ENCODE results near the gene NUP43. TPM values are rescaled to one million over a fixed set of nuclear protein-coding genes. Genes with fewer than 3 reads are reported as not detected.

The NUP43 gene
- total and polyA plus RNA-seq, 2 of the 13 experiments (the other 11 are each of a cell fraction or from before 2014, with no cell fraction given), result 38.9 to 85.1 TPM

GRCh38 chr6:149723771-149724417 lies 22.4 kb downstream of the NUP43 start (continued):
- TF ChIP-seq HMG20A (CRISPR knock-in tag; IDR thresholded peaks at IDR 0.05; ENCODE audit: borderline replicate concordance), result no peak
- peak; percentile 67 for TF ChIP-seq GATAD2A (CRISPR knock-in tag; IDR thresholded peaks at IDR 0.05)
- peak; percentile 19; the same call in 1 of the 2 replicates for TF ChIP-seq CEBPB (IDR thresholded peaks at IDR 0.05; ENCODE audit: borderline replicate concordance, low read depth, low read length)
- peak; percentile 39; the same call in 1 of the 2 replicates for TF ChIP-seq ZMYM4 (CRISPR knock-in tag; IDR thresholded peaks at IDR 0.05)
- peak; percentile 70 for TF ChIP-seq RAD21 (CRISPR knock-in tag; IDR thresholded peaks at IDR 0.05)
- TF ChIP-seq ZNF12 (CRISPR knock-in tag; IDR thresholded peaks at IDR 0.05), result 0 out of 2 replicates have a peak, but pooled peaks have one; percentile 45
- peak; percentile 88 for TF ChIP-seq FOSL2 (CRISPR knock-in tag; IDR thresholded peaks at IDR 0.05)
- peak; percentile 27; the same call in 1 of the 2 replicates for TF ChIP-seq RXRB (CRISPR knock-in tag; IDR thresholded peaks at IDR 0.05; ENCODE audit: borderline replicate concordance)
- peak; percentile 36; the same call in 1 of the 2 replicates for TF ChIP-seq MAX (IDR thresholded peaks at IDR 0.05)
- TF ChIP-seq ATF7 (IDR thresholded peaks at IDR 0.05), result no peak
- TF ChIP-seq ATF7 (CRISPR knock-in tag; IDR thresholded peaks at IDR 0.05), result no peak
- TF ChIP-seq TAF15 (IDR thresholded peaks at IDR 0.05; ENCODE audit: low read depth, low read length, poor library complexity, severe bottlenecking), result no peak
- TF ChIP-seq HOXA3 (CRISPR knock-in tag; IDR thresholded peaks at IDR 0.05), result peak; percentile 52; the same call in 1 of the 2 replicates
- TF ChIP-seq CEBPG (CRISPR knock-in tag; IDR thresholded peaks at IDR 0.05), result peak; percentile 22; the same call in 1 of the 2 replicates
- 0 out of 2 replicates have a peak, but pooled peaks have one; percentile 60 for TF ChIP-seq IRF2 (CRISPR knock-in tag; IDR thresholded peaks at IDR 0.05)
- TF ChIP-seq DR1 (CRISPR knock-in tag; IDR thresholded peaks at IDR 0.05), result no peak
- peak; percentile 25; the same call in 1 of the 2 replicates for TF ChIP-seq NFE2L2 (IDR thresholded peaks at IDR 0.05; ENCODE audit: low read length)
- 0 out of 2 replicates have a peak, but pooled peaks have one; percentile 49 for TF ChIP-seq SMYD3 (CRISPR knock-in tag; IDR thresholded peaks at IDR 0.05)
- TF ChIP-seq ZNF484 (CRISPR knock-in tag; IDR thresholded peaks at IDR 0.05; ENCODE audit: borderline replicate concordance, low read depth), result no peak
- peak; percentile 36; the same call in 1 of the 2 replicates for TF ChIP-seq YEATS2 (CRISPR knock-in tag; IDR thresholded peaks at IDR 0.05; ENCODE audit: borderline replicate concordance)
- 0 out of 2 replicates have a peak, but pooled peaks have one; percentile 20 for TF ChIP-seq FOSL1 (CRISPR knock-in tag; IDR thresholded peaks at IDR 0.05; ENCODE audit: borderline replicate concordance)
- 0 out of 2 replicates have a peak, but pooled peaks have one; percentile 27 for TF ChIP-seq SSRP1 (CRISPR knock-in tag; IDR thresholded peaks at IDR 0.05)
- peak; percentile 86 for TF ChIP-seq XRCC5 (optimal IDR thresholded peaks at IDR 0.05; ENCODE audit: low read length)
- peak; percentile 90 for TF ChIP-seq ZNF629 (CRISPR knock-in tag; conservative IDR thresholded peaks at IDR 0.05)
- peak; percentile 64; the same call in 1 of the 2 replicates for TF ChIP-seq ZBTB38 (CRISPR knock-in tag; IDR thresholded peaks at IDR 0.05)
- peak; percentile 17; the same call in 1 of the 2 replicates for TF ChIP-seq SOX5 (CRISPR knock-in tag; IDR thresholded peaks at IDR 0.05; ENCODE audit: borderline replicate concordance)
- TF ChIP-seq PRDM15 (CRISPR knock-in tag; IDR thresholded peaks at IDR 0.05), result no peak
- 0 out of 2 replicates have a peak, but pooled peaks have one; percentile 17 for TF ChIP-seq ZNF614 (CRISPR knock-in tag; IDR thresholded peaks at IDR 0.05; ENCODE audit: borderline replicate concordance)
- TF ChIP-seq REPIN1 (CRISPR knock-in tag; IDR thresholded peaks at IDR 0.05; ENCODE audit: borderline replicate concordance, low read depth), result 0 out of 2 replicates have a peak, but pooled peaks have one; percentile 46

Data from HepG2 (cell line).